Measurements from ENCODE around the gene ZNF530. TPM values are rescaled to one million over a fixed set of nuclear protein-coding genes. Genes with fewer than 3 reads are reported as not detected.

Gene ZNF530
- total RNA-seq: 1 to 10 TPM; 2.5 to 4.4 TPM
- total RNA-seq: 4.8 to 27.5 reads per million in 2 donors

DNA sequence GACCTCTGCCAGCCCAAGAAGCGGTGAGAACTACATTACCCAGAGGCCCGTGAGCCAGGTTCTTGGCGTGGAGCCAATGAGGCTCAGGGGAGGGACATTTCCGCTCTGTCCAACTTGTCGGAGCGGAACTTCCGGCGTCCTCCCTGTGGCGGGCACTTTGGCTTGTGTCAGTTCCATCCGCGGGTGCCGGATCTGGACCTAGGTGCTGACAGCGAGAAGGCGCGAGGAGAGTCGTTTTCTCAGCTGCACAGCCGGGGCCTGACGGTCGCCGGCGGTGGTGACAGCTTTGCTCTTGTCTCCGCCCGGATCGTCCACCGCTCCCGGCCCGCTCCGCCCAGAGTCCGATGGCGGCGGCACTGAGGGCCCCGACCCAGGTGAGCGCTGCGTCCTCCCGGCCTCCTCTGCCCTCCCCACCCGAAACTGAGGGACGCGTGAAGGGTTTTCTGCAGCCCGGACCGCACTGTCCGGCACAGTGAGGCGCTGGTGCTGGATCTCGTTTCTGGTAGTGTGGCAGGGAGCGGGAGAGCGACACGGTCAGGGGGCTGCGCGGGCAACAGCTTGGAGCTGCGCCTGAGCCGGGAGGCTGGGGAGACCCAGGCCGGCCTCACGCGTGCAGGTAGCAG is at the start of gene ZNF530:
Gene ZNF530 (plus strand): TSS at position 125 of the 623 bp plus-strand sequence. CDS start 4,461 bp downstream, outside the sequence.
- Mint-ChIP-seq H3K27me3 (no peaks in the 10 kb centered on the region), H3K4me1 (peaks cover 3% of the 10 kb centered on the region), H3K4me3 (peak within 1 kb of the TSS; percentile 79), H3K27ac (peak within 1 kb of the TSS; percentile 14), H3K36me3 (ENCODE audit: low read depth) (peaks cover 8% of the 10 kb centered on the region)
- peak; percentile 56 to 69 (median 56) for DNase-seq
- ATAC-seq: peak; percentile 97
- H3K9me3 ChIP-seq (ENCODE audit: control insufficient read depth, low read length, poor library complexity, severe bottlenecking): peaks cover 3% of the 10 kb centered on the region

DNA sequence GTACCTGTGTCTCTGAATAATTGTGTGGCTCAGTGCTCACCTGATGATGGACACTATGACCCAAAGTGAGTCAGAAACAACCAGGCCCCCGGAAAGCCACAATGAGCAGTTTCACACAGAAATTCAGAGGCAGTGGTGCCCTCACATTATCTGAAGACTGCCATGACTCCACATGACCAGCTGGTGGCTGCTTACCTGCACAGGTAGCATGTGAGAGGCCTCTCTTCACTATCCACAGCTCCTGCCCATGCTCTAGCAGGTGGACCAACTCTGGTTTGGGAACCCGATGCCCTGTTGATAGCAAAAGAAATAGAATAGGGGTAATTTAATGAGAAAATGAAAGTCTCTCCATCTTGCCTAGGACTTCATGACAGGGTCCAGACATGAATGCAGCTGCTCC is 47.3 kb upstream of the ZNF530 start:
- Mint-ChIP-seq H3K27ac (no peak overlapping the region), H3K27me3 (no peaks in the 10 kb centered on the region), H3K4me1 (no peaks in the 10 kb centered on the region), H3K4me3 (no peak overlapping the region), H3K36me3 (ENCODE audit: low read depth) (peaks cover 25% of the 10 kb centered on the region)
- no peak for DNase-seq
- peaks cover 39% of the 10 kb centered on the region for H3K9me3 ChIP-seq (ENCODE audit: control insufficient read depth, low read length, poor library complexity, severe bottlenecking)
- no peak for ATAC-seq

DNA sequence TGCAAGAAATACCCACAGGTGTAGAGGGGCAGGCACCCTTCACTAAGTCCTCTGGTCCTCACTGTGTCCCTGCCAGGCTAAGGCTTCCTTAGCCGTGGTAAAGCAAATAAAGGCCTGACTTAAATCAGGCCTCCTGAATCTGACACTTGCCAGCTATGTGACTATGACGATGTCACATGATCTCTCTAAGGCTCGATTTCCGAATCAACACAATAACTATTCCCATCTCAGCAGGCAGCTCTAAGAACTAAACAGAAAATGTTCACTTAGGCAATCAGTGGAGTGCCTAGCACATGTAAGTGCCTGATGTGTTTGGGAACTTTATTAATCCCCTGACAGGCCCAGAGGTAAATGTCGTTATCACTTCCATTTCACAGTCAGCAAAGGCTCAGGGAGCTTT is 42.0 kb upstream of the ZNF530 start:
- Mint-ChIP-seq H3K27ac (no peak overlapping the region), H3K27me3 (no peaks in the 10 kb centered on the region), H3K4me3 (peak overlapping the region; percentile 93), H3K4me1 (peaks cover 14% of the 10 kb centered on the region), H3K36me3 (ENCODE audit: low read depth) (peaks cover 10% of the 10 kb centered on the region)
- DNase-seq (no peak), ATAC-seq (no peak)
- H3K9me3 ChIP-seq (ENCODE audit: control insufficient read depth, low read length, poor library complexity, severe bottlenecking): peaks cover 2% of the 10 kb centered on the region

DNA sequence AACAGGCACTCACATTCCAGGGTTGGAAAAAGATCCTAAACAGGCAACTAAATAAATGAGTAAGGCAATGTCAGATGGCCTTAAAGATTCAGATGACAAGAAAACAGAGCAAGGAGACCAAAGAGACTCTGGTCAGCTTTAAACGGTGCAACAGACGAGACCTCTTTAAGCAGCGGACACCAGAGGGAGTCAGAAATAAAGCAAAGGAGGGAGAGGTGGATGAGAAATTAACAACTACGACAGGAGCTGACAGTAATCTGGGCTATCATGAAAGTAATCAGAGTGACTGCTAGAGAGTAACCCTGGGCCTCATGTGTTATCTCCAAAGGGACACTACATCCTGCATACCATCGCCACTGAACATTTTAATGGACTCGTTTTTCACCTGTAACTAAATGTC is 41.2 kb upstream of the ZNF530 start:
- peaks cover 9% of the 10 kb centered on the region for H3K36me3 Mint-ChIP-seq (ENCODE audit: low read depth)
- peaks cover 14% of the 10 kb centered on the region for H3K4me1 Mint-ChIP-seq
- DNase-seq: no peak
- ATAC-seq: no peak
- peaks cover 5% of the 10 kb centered on the region for H3K9me3 ChIP-seq (ENCODE audit: control insufficient read depth, low read length, poor library complexity, severe bottlenecking)
- peak overlapping the region; percentile 86 for H3K27ac Mint-ChIP-seq
- no peaks in the 10 kb centered on the region for H3K27me3 Mint-ChIP-seq
- peak overlapping the region; percentile 93 for H3K4me3 Mint-ChIP-seq

DNA sequence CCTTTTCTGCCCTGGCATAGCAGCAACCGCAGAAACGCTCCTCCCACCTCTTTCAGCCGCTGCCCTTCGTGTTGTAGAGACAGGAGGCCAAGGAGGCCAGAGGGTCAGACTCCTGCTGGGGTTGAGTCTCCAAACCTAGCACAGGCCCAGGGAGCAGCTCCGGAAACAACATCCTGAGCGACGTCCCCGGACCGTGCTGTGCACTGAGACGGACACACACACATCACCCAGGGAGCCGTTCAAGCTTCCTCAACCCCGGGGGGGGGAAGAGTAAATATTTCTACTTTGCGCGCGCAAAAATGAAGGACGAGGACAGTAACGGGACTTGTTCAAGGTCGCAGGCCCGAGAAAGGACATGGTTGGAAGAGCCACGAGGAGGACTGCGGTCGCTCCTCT is 40.7 kb upstream of the ZNF530 start:
- H3K9me3 ChIP-seq (ENCODE audit: control insufficient read depth, low read length, poor library complexity, severe bottlenecking): peaks cover 10% of the 10 kb centered on the region
- ATAC-seq (peak; percentile 13), DNase-seq (no peak)
- Mint-ChIP-seq H3K4me3 (peak overlapping the region; percentile 93), H3K27me3 (no peaks in the 10 kb centered on the region), H3K27ac (peak overlapping the region; percentile 86), H3K36me3 (ENCODE audit: low read depth) (peaks cover 8% of the 10 kb centered on the region), H3K4me1 (peaks cover 14% of the 10 kb centered on the region)

DNA sequence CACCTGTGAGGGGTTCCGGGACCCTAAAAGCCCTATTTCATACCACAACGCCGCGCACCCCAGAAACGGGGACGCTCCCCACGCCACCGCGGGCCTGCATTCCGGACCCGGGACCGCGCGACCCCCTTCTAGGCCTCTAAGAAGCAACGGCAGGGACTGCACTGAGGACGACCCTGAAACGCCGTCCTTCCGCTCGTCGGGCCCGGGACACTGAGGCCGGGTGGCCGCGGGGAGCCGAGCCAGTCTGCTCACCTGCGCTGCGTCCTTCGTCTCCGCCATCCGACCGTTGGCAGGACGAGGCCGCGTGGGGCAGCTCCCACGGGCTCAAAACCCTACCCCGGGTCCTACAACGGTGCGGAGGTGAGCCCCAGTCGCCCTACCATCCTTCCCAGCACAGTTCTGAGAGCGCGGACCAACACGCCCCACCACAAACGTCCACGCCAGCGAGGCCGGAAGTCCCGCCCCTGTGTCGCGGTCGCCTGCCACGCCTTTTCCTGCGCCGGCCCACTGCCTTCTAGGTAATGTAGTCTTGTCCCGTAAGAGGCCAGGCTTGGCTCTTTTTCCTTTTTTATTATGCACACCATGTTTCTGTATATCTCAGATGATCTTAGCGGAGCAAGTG is 40.2 kb upstream of the ZNF530 start, which contains the start of gene ZNF550:
Gene ZNF550 (minus strand): TSS at position 460 of the 622 bp plus-strand sequence. CDS start 181 bp downstream, at position 279.
- no peaks in the 10 kb centered on the region for H3K27me3 Mint-ChIP-seq

DNA sequence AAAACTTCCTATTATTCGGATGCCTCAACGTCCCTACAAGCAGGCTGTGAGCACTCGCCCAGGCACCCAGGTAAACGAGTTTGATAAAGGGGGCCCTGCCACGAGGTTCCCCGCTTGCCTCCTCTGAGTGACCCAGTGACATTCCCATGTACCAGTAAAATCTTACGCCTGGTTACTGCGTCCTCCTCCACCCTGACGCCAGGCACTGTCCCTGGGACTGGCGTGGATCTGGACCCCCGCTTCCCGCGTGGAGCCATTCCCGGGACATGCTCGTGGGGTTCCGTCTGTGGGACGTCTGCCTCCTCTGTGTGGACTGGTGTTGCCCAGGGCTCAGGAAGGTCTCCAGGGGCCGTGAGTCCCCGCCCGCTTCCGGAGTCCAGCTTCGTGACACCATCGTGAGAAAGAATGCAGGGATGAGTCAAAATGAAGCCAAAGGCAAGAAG is 39.6 kb upstream of the ZNF530 start:
- no peaks in the 10 kb centered on the region for H3K27me3 Mint-ChIP-seq
- peaks cover 12% of the 10 kb centered on the region for H3K9me3 ChIP-seq (ENCODE audit: control insufficient read depth, low read length, poor library complexity, severe bottlenecking)
- H3K4me3 Mint-ChIP-seq: peak overlapping the region; percentile 93
- H3K4me1 Mint-ChIP-seq: peaks cover 14% of the 10 kb centered on the region
- peak overlapping the region; percentile 86 for H3K27ac Mint-ChIP-seq
- ATAC-seq (no peak), DNase-seq (no peak)
- peaks cover 3% of the 10 kb centered on the region for H3K36me3 Mint-ChIP-seq (ENCODE audit: low read depth)

More for the DNA sequence above, 40.2 kb upstream of the ZNF530 start, which contains the start of gene ZNF550:
- Mint-ChIP-seq H3K27ac (peak within 1 kb of the TSS; percentile 86), H3K4me1 (peaks cover 14% of the 10 kb centered on the region), H3K36me3 (ENCODE audit: low read depth) (peaks cover 7% of the 10 kb centered on the region), H3K4me3 (peak within 1 kb of the TSS; percentile 93)
- peaks cover 12% of the 10 kb centered on the region for H3K9me3 ChIP-seq (ENCODE audit: control insufficient read depth, low read length, poor library complexity, severe bottlenecking)
- DNase-seq: peak; percentile 71 to 77 (median 75)
- peak; percentile 99 for ATAC-seq

DNA sequence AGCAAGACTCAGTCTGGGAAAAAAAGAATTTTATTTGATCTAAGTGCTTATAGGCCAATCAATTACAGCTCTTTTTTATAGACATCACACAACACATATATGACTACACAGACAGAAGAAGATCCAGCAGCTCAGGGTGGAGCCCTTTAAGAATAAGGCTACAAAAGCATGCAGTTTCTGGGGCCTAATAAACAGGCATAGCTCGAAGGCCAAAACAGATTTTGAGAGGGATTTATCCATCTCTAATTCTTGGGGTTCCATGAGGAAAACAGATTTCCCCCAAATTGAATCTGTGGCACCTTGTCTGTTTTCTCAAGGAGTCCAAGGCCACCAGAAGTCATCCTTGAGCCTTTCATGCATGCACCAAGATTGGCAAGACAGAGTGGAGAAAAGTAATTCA is 36.1 kb upstream of the ZNF530 start:
- DNase-seq (no peak), ATAC-seq (no peak)
- Mint-ChIP-seq H3K27me3 (no peaks in the 10 kb centered on the region), H3K27ac (no peak overlapping the region), H3K4me3 (no peak overlapping the region), H3K4me1 (peaks cover 8% of the 10 kb centered on the region), H3K36me3 (ENCODE audit: low read depth) (peaks cover 3% of the 10 kb centered on the region)
- H3K9me3 ChIP-seq (ENCODE audit: control insufficient read depth, low read length, poor library complexity, severe bottlenecking): peaks cover 28% of the 10 kb centered on the region

DNA sequence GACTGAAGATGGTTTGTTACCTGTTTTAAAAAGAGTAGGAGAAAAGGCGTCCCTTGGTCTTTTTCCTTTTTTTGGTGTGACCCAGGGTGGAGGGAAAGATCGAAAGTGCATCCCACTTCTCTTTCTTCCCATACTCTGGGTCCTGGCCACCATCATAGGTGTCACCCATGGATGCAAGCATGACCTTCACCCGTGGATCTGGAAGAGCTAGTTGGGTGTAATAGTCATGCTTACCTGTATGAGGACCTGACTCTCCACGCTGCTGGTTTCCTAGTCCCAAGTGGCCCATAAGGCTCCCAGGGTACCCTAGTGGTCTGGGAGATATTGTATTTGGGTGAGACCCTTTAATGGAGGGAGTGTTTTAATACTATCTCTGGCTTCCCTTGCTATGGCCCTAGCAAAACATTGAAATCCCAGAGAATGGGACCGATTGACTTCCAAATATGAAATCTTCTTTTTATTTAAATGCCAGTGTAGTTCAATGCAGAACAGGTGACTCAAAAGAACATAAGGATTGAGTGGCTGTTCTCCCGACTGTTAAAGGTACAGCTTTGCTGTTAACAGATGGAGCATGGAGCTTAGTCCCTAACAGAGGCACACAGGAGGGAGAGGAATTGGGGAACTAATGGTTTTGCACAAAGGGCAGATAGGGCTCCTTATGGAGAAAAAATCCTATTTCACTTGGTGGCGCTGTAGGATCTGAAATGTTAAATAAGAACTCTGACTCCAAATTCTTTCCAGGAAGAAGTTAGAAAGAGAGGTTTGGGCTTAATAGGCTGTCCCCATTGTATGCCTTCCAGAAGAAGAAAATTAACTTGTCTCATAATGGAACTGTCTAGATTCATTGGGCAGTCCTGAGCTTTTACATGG is 33.1 kb upstream of the ZNF530 start:
- H3K4me3 Mint-ChIP-seq: no peak overlapping the region
- H3K9me3 ChIP-seq (ENCODE audit: control insufficient read depth, low read length, poor library complexity, severe bottlenecking): peaks cover 41% of the 10 kb centered on the region
- no peak for DNase-seq
- H3K27ac Mint-ChIP-seq: no peak overlapping the region
- no peaks in the 10 kb centered on the region for H3K36me3 Mint-ChIP-seq (ENCODE audit: low read depth)
- no peaks in the 10 kb centered on the region for H3K4me1 Mint-ChIP-seq
- ATAC-seq: no peak
- H3K27me3 Mint-ChIP-seq: no peaks in the 10 kb centered on the region

DNA sequence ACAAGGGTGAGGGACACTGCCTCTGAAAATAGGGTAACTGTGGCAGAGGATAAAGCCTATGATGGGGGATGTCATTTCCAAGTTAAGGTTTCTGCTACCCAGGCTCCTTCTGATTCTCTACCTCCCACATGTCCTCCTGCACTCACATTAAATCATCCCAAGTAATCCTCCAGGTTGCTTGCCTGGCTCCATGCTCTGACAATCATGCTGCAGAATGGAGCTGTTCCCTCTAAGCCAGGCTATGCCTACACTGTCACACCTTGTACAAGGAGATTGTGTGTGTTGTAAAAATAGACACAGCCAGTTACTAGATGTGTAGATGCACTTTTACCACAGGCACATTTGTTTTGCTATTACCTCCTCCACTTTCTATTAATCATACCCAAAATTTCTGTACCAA is 29.0 kb upstream of the ZNF530 start:
- H3K9me3 ChIP-seq (ENCODE audit: control insufficient read depth, low read length, poor library complexity, severe bottlenecking): peaks cover 59% of the 10 kb centered on the region
- peaks cover 2% of the 10 kb centered on the region for H3K36me3 Mint-ChIP-seq (ENCODE audit: low read depth)
- H3K4me1 Mint-ChIP-seq: no peaks in the 10 kb centered on the region
- H3K4me3 Mint-ChIP-seq: no peak overlapping the region
- DNase-seq: no peak
- H3K27me3 Mint-ChIP-seq: no peaks in the 10 kb centered on the region
- ATAC-seq: no peak
- H3K27ac Mint-ChIP-seq: no peak overlapping the region

DNA sequence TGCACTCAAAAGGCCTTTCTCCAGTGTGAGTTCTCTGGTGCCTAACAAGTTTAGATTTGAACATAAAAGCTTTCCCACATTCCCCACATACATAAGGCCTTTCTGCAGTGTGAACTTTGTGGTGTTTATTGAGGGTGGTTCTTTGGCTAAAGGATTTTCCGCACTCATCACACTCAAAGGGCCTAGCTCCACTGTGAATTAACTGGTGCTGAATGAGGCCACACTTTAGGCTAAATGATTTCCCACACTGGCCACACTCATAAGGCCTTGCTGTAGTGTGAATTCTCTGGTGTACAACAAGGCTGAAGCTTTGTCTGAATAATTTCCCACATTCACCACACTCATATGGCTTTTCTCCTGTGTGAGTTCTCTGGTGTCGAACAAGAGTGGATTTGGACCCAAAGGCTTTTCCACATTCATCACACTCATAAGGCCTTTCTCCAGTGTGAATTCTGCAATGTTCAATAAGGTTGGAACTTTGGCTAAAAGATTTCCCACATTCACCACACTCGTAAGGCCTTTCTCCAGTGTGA is 27.2 kb upstream of the ZNF530 start:
- Mint-ChIP-seq H3K4me3 (no peak overlapping the region), H3K27me3 (no peaks in the 10 kb centered on the region), H3K27ac (no peak overlapping the region), H3K36me3 (ENCODE audit: low read depth) (peaks cover 9% of the 10 kb centered on the region), H3K4me1 (no peaks in the 10 kb centered on the region)
- ATAC-seq: no peak
- H3K9me3 ChIP-seq (ENCODE audit: control insufficient read depth, low read length, poor library complexity, severe bottlenecking): peaks cover 53% of the 10 kb centered on the region
- DNase-seq: no peak

DNA sequence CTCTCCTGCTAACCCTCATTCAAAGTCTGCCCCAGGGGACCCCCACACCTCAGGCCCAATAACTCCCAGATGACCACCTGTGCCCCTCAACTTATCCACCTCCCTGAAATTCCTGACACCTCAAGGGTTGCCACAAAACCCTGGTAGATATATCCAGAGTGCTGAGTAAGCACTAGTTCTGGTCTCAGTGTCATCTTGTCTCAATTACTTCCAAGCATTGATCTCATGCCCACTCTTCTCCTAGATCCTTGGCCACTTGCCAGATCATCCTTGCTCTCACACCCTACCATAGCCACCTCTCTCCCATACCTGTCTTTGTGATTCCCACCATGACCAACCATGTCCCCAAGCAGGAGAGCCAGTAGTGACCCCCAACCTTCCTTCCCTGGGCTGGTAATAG is 23.0 kb upstream of the ZNF530 start:
- ATAC-seq: no peak
- Mint-ChIP-seq H3K27me3 (no peaks in the 10 kb centered on the region), H3K36me3 (ENCODE audit: low read depth) (peaks cover 9% of the 10 kb centered on the region), H3K4me3 (peak overlapping the region; percentile 0), H3K4me1 (peaks cover 3% of the 10 kb centered on the region), H3K27ac (no peak overlapping the region)
- peaks cover 34% of the 10 kb centered on the region for H3K9me3 ChIP-seq (ENCODE audit: control insufficient read depth, low read length, poor library complexity, severe bottlenecking)
- DNase-seq: no peak

Data from T-helper 17 cell (primary cell).